MCF 10A (cell line): ENCODE results near the gene PFDN1. TPM values are rescaled to one million over a fixed set of nuclear protein-coding genes. Genes with fewer than 3 reads are reported as not detected.

ENCODE experiments used
- BruUV-seq: library from RNA; stranded (reverse); fragments of 400-500 nt; replicated peaks from 2 replicates; lab custom pipeline; 2021; lab: Mats Ljungman, UMichigan
- CTCF ChIA-PET: fragments of 300-600 bp; sonication (Branson Sonifier 250); formaldehyde crosslinking; extraction: SDS; loops from one replicate; lab custom pipeline; 2021; ENCODE audit warnings: antibody characterized with exemption, inconsistent platforms; lab: Yijun Ruan, JAX
- POLR2A ChIA-PET: fragments of 300-600, 350-650 bp; sonication (Branson Sonifier 250); formaldehyde crosslinking; extraction: SDS; loops from one replicate; lab custom pipeline; 2020; ENCODE audit warnings: antibody characterized with exemption, inconsistent platforms; lab: Yijun Ruan, JAX
- DNase-seq: peaks from one replicate; pipeline ENCODE4 v3.0.0-alpha.2; 2018; ENCODE audit not compliant: unreplicated experiment
- H3K27ac Mint-ChIP-seq: one replicate; pipeline ENCODE4 v1.8.0; 2022; ENCODE audit warnings: mild to moderate bottlenecking, low read depth, mixed read lengths; ENCODE audit not compliant: unreplicated experiment
- H3K27me3 Mint-ChIP-seq: one replicate; pipeline ENCODE4 v1.8.0; 2022; ENCODE audit warnings: mixed read lengths; ENCODE audit not compliant: insufficient read depth, unreplicated experiment
- H3K36me3 Mint-ChIP-seq: one replicate; pipeline ENCODE4 v1.8.0; 2022; ENCODE audit warnings: mild to moderate bottlenecking, moderate library complexity, mixed read lengths; ENCODE audit not compliant: insufficient read depth, unreplicated experiment
- H3K4me1 Mint-ChIP-seq: one replicate; pipeline ENCODE4 v1.8.0; 2022; ENCODE audit warnings: mixed read lengths; ENCODE audit not compliant: insufficient read depth, unreplicated experiment
- H3K4me3 Mint-ChIP-seq: one replicate; pipeline ENCODE4 v1.8.0; 2022; ENCODE audit warnings: mild to moderate bottlenecking, moderate library complexity, mixed read lengths; ENCODE audit not compliant: unreplicated experiment
- H3K9me3 Mint-ChIP-seq: one replicate; pipeline ENCODE4 v1.8.0; 2022; ENCODE audit warnings: mixed read lengths; ENCODE audit not compliant: unreplicated experiment
- intact Hi-C: fragments of 100-400 bp; cut with micrococcal nuclease; formaldehyde crosslinking; loops from 2 replicates; pipeline ENCODE4 v1.14.1; 2022
- total RNA-seq: library from RNA; stranded (reverse); gene quantifications from 2 replicates; pipeline ENCODE4 v1.2.3, GENCODE V29; 2022
- TF ChIP-seq, protein P1 (sequence below): fragments of 200-600 bp; IDR thresholded peaks from one replicate; pipeline ENCODE4 v1.8.0; 2022; ENCODE audit warnings: antibody characterized with exemption, mild to moderate bottlenecking; ENCODE audit not compliant: unreplicated experiment

PFDN1 gene
- total RNA-seq, 1 experiment from 2014 or later, result 94.7 TPM

DNA sequence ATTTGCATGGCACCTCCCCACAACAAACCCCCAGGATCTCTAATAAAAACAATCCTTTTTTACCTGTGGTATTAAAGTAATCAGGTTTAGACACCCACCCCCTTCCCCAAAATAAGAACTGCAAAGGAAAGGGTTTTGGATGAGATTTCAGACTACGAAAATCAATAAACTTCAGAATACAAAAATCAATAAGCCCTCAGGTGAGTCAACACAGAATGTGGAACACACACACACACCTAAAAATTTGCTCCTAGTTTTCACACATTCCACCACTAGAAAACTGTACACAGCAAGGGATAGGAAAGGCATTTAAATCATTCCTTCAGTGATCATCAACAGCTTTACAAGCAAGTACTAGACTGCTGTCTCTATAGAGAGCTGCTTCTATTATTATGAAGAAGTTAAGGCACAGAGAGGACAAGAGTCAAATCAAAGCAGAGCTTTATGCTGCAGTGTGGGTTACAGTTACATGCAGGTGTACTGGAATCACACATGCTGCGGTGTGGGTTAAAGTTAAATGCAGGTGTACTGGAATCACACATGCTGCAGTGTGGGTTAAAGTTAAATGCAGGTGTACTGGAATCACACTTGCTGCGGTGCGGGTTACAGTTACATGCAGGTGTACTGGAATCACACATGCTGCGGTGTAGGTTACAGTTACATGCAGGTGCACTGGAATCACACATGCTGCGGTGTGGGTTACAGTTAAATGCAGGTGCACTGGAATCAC lies 36.3 kb downstream of the PFDN1 start:
- TF ChIP-seq, protein P1, sequence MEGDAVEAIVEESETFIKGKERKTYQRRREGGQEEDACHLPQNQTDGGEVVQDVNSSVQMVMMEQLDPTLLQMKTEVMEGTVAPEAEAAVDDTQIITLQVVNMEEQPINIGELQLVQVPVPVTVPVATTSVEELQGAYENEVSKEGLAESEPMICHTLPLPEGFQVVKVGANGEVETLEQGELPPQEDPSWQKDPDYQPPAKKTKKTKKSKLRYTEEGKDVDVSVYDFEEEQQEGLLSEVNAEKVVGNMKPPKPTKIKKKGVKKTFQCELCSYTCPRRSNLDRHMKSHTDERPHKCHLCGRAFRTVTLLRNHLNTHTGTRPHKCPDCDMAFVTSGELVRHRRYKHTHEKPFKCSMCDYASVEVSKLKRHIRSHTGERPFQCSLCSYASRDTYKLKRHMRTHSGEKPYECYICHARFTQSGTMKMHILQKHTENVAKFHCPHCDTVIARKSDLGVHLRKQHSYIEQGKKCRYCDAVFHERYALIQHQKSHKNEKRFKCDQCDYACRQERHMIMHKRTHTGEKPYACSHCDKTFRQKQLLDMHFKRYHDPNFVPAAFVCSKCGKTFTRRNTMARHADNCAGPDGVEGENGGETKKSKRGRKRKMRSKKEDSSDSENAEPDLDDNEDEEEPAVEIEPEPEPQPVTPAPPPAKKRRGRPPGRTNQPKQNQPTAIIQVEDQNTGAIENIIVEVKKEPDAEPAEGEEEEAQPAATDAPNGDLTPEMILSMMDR, result no peak
- no peaks in the 10 kb centered on the region for H3K27me3 Mint-ChIP-seq
- CTCF ChIA-PET, result interaction anchor here (0.9 to 42.5 kb wide), 4 partner anchors 12 to 83 kb away, joined by 3 to 1450 read pairs (median 3); partner anchors contain the start of gene HBEGF
- no peaks in the 10 kb centered on the region for H3K9me3 Mint-ChIP-seq
- peaks cover 15% of the 10 kb centered on the region for H3K36me3 Mint-ChIP-seq
- H3K4me3 Mint-ChIP-seq, result no peak overlapping the region
- BruUV-seq, result no TSS peak
- H3K4me1 Mint-ChIP-seq, result peaks cover 21% of the 10 kb centered on the region
- POLR2A ChIA-PET, result interaction anchor here (0.6 to 1.0 kb wide), 3 partner anchors 9 to 445 kb away, joined by 3 to 4 read pairs (median 3); no protein-coding TSS in a partner anchor
- H3K27ac Mint-ChIP-seq, result no peak overlapping the region
- intact Hi-C loops, result no loop called here
- DNase-seq, result no peak

DNA sequence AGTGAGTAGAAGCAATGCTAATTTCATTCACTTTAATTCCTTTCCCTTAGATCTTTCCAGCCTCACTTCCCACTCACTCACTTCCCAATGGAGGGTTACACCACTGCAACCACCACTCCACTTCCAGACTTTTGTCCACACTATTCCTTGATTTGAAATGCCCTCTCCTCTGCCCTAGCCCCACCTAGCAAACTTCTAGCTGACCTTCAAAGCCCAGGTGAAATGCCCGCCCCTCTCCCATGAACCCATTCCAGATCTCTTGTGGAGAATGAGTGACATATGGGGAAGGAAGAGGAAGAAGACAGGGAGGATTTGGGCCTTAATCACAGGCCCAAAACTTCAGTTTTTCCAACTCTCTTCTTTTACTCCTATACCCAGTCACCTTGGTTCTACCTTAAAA lies 37.1 kb downstream of the PFDN1 start:
- no peak overlapping the region for H3K27ac Mint-ChIP-seq
- POLR2A ChIA-PET, result interaction anchor here (1.1 kb wide), 1 partner anchor 81 kb away, joined by 3 read pairs; the partner anchor contains the start of gene HBEGF
- H3K36me3 Mint-ChIP-seq, result peaks cover 15% of the 10 kb centered on the region
- TF ChIP-seq, protein P1, result no peak
- intact Hi-C loops, result no loop called here
- H3K4me1 Mint-ChIP-seq, result peaks cover 27% of the 10 kb centered on the region
- H3K27me3 Mint-ChIP-seq, result no peaks in the 10 kb centered on the region
- CTCF ChIA-PET, result interaction anchor here (0.6 to 42.5 kb wide), 4 partner anchors 15 to 82 kb away, joined by 3 to 1450 read pairs (median 3); partner anchors contain the start of gene HBEGF
- no peaks in the 10 kb centered on the region for H3K9me3 Mint-ChIP-seq
- no peak for DNase-seq
- no peak overlapping the region for H3K4me3 Mint-ChIP-seq
- BruUV-seq, result no TSS peak

DNA sequence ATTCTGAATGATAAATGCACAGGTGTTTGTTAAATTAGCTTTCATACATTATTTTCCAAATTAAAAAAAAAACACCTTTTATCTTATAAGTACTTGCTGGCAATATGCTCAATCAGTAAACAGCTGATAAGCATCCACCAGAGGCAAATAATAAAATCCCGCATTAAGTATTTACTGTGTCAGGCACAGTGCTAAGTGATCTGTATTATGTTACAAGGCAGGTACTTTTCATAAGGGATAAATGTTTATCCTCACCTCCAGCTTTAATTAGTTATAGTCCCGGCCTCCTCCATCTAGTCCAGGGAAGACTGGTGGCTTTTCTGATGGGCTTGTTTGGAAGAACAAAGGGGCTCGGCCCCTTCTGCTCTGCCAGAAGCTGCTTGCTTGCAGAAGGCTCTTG lies 40.1 kb downstream of the PFDN1 start:
- intact Hi-C loops, result no loop called here
- H3K9me3 Mint-ChIP-seq, result no peaks in the 10 kb centered on the region
- DNase-seq, result no peak
- H3K36me3 Mint-ChIP-seq, result peaks cover 21% of the 10 kb centered on the region
- CTCF ChIA-PET, result interaction anchor here (0.7 to 42.5 kb wide), 7 partner anchors 12 to 661 kb away, joined by 5 to 1450 read pairs (median 18); partner anchors contain the start of gene HBEGF
- no peak overlapping the region for H3K4me3 Mint-ChIP-seq
- POLR2A ChIA-PET, result interaction anchor here (0.5 to 9.3 kb wide), 8 partner anchors 9 to 114 kb away, joined by 3 to 136 read pairs (median 18); partner anchors contain the start of genes HBEGF and PFDN1
- no TSS peak for BruUV-seq
- H3K27ac Mint-ChIP-seq, result no peak overlapping the region
- no peaks in the 10 kb centered on the region for H3K27me3 Mint-ChIP-seq
- peaks cover 46% of the 10 kb centered on the region for H3K4me1 Mint-ChIP-seq
- TF ChIP-seq, protein P1, result no peak

DNA sequence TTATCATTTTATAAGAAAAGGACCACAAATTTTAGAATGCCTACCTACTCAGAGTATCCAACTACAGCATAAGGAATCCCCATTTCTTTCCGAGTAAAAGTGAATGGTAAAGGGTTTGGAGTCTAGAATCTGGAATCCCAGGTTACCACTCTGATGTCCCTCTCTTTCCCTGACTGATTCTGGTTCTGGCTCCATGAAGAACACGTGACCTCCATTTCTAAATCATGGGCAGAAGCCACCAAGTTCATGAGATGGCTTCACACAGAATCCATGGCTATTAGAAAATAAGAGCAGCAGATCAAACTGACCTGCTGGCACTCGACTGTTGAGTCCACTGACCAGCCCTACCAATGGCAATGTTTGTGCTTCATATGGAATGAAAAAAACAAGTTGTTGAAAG lies 40.7 kb downstream of the PFDN1 start:
- H3K9me3 Mint-ChIP-seq, result no peaks in the 10 kb centered on the region
- no peak overlapping the region for H3K4me3 Mint-ChIP-seq
- TF ChIP-seq, protein P1, result no peak
- H3K27me3 Mint-ChIP-seq, result no peaks in the 10 kb centered on the region
- intact Hi-C loops, result no loop called here
- ChIA-PET CTCF (interaction anchor here (0.8 to 42.5 kb wide), 12 partner anchors 9 to 96 kb away, joined by 5 to 1450 read pairs (median 8); partner anchors contain the start of gene HBEGF), POLR2A (interaction anchor here (0.5 to 9.3 kb wide), 18 partner anchors 10 to 385 kb away, joined by 3 to 136 read pairs (median 8); partner anchors contain the start of genes CYSTM1, HBEGF, IK and NDUFA2)
- BruUV-seq, result no TSS peak
- H3K27ac Mint-ChIP-seq, result peak overlapping the region; percentile 85
- DNase-seq, result no peak
- H3K4me1 Mint-ChIP-seq, result peaks cover 52% of the 10 kb centered on the region
- peaks cover 21% of the 10 kb centered on the region for H3K36me3 Mint-ChIP-seq
